ENCODE data around the gene CSNK2A1.

DNA sequence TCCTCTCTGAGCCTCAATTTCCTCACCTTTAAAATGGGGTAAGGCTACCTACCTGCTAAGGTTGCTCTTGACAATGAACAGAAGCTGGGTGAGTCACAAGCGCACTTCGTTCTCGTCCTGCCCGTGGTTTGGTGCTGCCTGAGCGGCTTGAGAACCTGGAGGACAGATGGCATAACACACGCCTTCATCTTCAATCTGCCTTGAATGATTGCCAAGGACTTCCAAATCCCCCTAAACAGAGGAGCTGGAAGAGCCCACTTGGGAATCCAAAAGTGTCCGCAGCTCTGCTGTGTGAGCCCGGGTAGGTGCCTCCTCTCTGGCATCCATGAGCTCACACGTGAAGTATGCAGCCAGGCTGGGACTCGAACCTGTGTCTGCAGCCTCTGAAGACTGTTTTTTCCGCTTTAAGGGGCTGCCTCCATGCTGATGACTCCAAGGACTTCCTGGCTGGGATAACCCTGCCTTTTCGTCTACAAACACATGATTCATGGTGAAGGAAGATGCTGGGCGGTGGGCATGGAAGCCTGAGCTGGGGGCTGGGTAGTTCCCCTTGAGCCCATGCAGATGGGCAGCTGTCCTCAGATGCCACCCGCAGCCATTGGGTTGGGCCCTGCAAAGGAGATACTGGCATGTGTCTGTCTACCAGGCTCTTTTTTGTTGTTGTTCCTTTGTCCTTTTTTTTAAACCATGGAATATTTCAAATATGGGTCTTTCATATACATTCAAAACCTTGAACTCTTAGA lies 25.3 kb upstream of the CSNK2A1 start:
- no peak for TF ChIP-seq CTCF (IDR thresholded peaks at IDR 0.05)
- no peak for TF ChIP-seq EZH2 (IDR thresholded peaks at IDR 0.05; ENCODE audit: borderline replicate concordance, insufficient read depth, low read depth, low read length, poor library complexity, severe bottlenecking)
